GM23248 (cell line): Measurements from ENCODE around the gene PRR19.

Experiments used
- EZH2 ChIP-seq: fragments of 200-600 bp; sonication (generic); IDR thresholded peaks from 2 replicates; pipeline ENCODE4 v1.6.1; 2018; ENCODE audit warnings: antibody characterized with exemption, mild to moderate bottlenecking; ENCODE audit not compliant: insufficient read depth, poor library complexity, severe bottlenecking
- EZH2phosphoT487 ChIP-seq: fragments of 200-600 bp; sonication (generic); IDR thresholded peaks from 2 replicates; pipeline ENCODE4 v1.6.1; 2018; ENCODE audit warnings: antibody characterized with exemption, moderate library complexity, mild to moderate bottlenecking, low read depth; ENCODE audit not compliant: insufficient read depth

DNA sequence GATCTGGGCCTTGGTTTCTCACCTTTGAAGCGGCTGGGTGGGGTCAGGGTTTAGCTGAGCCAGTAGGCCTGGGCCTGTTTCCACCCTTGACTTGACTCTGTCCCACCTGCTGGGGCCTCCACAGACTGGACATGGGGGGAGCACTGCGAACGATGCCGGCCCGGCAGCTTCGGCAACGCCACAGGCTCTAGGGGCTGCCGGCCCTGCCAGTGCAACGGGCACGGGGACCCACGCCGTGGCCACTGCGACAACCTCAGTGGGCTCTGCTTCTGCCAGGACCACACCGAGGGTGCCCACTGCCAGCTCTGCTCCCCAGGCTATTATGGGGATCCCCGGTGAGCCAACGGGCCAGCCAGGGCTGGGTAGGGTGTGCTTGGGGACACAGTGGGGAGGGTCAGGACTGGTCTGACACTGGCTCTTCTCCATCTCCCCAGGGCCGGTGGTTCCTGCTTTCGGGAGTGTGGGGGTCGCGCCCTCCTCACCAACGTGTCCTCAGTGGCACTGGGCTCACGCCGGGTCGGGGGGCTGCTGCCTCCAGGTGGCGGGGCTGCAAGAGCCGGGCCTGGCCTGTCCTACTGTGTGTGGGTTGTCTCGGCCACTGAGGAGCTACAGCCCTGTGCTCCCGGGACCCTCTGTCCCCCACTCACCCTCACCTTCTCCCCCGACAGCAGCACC lies 51.5 kb downstream of the PRR19 start:
- no peak for TF ChIP-seq EZH2
- no peak for TF ChIP-seq EZH2phosphoT487
